HuH-7.5 (cell line): ENCODE measurements around the gene APOO.

Experiments used
- DNase-seq: peaks from one replicate; pipeline ENCODE4 v3.0.0; 2011; ENCODE audit warnings: low spot score

Gene APOO

GRCh38 chrX:23784470-23785331, 123.0 kb downstream of the APOO start:
- no peak for DNase-seq

DNA sequence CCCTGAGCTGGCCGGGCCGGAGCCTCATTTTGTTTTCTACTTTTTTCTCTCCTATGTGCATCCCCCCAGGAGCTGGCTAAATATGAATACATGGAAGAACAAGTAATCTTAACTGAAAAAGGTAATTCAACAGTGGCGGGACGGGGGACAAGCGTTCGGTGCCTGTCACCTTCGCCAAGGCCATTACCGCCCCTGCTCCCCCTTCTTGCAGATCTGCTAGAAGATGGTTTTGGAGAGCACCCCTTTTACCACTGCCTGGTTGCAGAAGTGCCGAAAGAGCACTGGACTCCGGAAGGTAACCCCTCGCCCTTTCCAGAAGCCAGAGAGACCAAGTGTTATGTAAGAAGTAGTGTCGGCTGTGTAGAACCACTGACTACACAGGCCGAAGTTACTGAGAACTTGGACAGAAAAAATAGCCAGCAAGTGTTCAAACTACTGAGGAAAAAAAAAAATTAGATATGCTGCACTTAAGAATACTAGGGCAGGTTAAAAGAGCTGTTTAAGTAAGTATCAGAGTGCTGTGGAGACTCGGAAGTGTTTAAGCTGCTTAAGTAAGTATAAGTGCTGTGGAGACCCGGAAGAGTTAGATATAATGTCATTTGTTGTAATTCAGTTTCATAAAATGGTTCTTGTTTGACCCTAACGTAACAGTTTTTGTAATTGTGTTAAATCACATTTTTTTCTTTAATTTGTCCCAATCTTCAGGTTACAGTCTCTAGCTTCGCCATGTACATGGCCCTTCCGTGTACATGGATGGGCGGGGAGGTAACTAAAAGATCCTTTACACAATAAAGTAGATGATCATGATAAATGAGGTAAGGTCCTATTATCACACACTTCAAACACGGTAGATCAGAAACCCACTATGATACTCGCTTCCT, 123.9 kb downstream of the APOO start:
- DNase-seq = no peak
